DMS153 (cell line): ENCODE measurements around the gene GABRR1.
"Not testable (repeated sequence)": the region's sequence is repeated elsewhere in the genome, so short reads cannot be mapped to it uniquely, and the experiment has no call there.

Experiments used
- DNase-seq: peaks from one replicate; lab custom pipeline; 2025; lab: John Stamatoyannopoulos, UW

Gene GABRR1

DNA sequence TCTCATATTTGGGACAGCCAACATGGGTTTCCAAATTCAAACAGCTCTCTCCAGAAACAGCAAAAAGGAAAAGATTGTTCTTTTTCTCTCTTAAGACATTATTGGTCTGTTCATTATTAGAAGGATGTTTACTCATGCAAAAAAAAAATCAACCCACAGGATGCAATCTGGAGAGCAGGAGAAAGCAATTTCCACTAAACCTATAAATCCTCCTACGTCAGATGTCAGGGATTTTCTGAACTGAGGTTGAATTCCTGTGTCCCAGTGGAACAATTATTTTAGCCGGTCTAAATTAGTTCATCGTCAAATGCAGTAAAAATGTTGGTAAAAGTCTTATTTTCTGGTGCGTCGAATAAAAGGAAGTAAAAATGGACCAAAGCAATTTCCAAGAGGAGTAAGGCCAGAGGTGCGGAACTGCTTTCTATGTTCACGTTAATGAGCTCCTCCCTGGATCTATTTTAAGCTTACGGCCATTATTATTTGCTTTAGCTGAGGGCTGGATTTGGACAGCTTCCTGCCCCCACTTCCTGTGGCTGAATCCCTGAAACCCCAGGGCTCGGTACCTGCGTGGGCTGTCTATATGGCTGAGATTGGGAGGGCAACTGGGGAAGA, at the start of gene GABRR1:
Gene GABRR1, minus strand, starts transcription at position 60 of the 612 bp plus-strand sequence. Its CDS starts 36 bp downstream, at position 24.
- DNase-seq: peak; percentile 88

DNA sequence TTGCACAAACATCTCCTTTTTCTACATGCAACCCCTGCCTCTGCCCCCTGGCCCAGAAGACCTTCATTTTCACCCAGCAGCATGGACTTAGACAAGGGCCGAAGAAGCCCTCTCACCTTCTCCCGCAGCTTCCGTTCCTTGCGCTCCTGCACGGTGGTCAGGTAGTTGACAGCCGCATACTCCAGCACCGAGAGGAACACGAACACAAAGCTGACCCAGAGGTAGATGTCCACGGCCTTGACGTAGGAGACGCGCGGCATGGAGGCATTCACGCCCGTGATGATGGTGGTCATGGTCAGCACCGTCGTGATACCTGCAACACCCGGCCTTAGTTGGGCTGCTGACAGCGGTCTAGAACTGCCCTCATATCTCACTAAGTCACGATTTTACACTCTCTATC, 47.1 kb upstream of the GABRR1 start:
- DNase-seq: no peak

DNA sequence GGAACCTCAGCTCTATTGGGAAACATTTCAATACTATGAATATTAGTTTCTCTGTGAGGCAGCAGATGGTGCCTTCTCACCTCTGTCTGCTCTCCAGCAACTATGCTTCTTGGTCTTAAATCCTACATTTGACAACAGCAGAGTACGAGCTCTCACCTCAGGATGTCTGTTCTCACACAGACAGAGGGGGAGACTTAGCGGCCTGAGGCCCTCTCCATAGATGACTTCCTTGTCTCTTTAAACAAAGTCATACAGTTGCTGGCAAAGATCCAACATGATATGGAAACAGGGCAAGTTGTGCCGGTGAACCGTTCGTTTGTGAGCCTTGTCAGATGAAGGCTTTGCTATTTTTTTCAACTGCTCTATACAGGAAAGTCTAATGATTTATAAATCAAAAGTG, 43.7 kb upstream of the GABRR1 start:
- DNase-seq: peak; percentile 56

DNA sequence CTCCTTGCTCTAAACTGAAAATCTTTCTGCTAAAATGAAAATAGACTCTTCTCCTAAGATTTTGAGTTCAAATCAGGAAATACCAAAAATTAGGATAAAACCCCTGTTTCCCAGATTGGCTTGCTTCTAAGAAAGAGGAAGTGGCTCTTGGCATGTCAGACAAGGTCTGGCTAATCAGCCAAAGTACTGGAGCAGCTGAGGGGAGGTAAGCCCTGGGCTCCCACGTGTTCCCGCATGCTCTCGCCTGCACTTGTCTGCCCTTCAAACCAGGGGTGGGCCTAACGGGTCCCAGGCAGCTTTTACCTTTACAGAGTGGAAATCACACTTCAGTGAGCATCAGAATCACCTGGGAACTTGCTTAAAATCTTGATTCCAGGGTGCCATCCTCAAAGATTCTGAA, 43.2 kb upstream of the GABRR1 start:
- no peak for DNase-seq

- no peak for DNase-seq
Observed at GRCh38 chr6:89258912-89259311, 41.8 kb upstream of the GABRR1 start.

GRCh38 chr6:89257781-89258180, 40.6 kb upstream of the GABRR1 start:
- no peak for DNase-seq

GRCh38 chr6:89257346-89257745, 40.2 kb upstream of the GABRR1 start:
- DNase-seq: no peak

DNA sequence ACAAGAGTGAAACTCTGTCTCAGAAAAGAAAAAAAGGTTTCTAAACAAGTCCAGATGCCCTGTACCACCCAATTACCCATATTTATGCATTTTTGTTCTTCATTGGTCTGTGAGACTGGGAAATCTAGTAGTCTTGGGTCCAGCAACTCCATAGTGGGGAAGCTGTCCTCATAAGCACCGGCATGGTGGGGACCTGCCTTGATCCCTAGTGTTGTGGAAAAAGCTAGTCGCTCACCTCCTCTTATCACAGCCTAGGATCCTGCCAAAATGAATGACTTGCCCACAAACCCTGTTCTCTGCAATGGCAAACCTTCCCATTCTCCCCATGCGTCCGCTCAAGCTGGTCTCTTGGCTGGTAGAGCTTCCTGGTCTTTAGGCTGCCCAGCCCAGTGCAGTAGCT, 38.3 kb upstream of the GABRR1 start:
- DNase-seq: no peak

DNA sequence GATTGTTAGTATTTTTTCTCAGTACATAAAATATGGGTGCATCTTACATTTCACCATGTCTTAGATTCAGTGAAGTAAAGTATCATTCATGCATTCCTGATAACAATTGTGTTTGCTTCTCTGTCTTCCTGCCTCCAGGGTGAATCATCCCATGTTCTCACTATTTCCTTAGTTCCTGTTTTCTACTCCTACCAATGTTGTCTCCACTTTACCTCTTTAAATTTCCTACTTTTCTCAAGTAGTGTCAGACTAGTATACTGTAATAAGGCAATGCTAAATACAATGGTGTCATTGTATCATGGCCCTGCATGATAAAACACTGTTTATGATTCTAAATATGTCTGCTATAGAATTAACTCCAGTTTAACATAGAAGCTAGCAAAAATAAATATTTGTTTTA, 37.4 kb upstream of the GABRR1 start:
- no peak for DNase-seq

- no peak for DNase-seq
Observed at GRCh38 chr6:89252907-89253306, 35.7 kb upstream of the GABRR1 start.

DNA sequence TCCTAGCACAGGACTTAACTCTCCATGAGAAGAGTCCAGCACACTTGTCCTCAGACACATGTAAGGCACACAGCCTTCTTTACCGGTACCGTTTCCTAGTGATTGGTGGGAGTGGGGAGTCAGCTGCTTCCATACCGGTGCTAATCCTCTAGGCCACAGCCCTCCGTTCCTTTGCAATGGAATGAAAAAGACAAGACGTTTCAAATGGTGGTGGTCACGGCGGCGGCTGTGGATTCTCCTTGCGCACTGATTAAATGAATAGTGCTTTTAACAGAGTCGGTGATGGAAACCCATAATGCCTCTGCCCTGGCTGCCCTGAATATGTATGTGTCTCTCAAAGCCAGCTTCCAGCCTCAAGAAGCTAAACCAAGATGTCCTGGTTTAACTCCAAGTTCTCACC, 34.8 kb upstream of the GABRR1 start:
- DNase-seq: no peak

- DNase-seq: no peak
Observed at GRCh38 chr6:89251170-89251569, 34.0 kb upstream of the GABRR1 start.

DNA sequence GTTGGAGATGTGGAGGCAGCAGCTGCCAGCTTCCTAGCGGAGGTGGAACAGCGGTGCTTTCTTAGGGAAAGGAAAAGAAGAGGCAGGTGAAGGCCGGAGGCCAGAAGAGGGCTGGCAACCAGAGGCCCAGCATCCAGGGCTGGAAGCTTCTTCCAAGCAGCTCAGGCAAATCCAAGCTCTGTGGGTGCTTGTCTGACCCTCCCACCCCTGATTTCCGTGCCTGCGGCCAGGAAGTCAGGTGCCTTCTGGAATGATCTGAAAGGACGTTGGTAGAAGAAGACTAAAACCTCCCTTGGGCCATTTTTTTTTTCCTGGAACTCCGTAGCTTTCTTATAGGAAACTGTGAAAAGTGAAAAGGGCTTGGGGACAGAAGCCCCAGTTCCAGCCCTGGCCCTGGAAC, 33.1 kb upstream of the GABRR1 start:
- no peak for DNase-seq

DNA sequence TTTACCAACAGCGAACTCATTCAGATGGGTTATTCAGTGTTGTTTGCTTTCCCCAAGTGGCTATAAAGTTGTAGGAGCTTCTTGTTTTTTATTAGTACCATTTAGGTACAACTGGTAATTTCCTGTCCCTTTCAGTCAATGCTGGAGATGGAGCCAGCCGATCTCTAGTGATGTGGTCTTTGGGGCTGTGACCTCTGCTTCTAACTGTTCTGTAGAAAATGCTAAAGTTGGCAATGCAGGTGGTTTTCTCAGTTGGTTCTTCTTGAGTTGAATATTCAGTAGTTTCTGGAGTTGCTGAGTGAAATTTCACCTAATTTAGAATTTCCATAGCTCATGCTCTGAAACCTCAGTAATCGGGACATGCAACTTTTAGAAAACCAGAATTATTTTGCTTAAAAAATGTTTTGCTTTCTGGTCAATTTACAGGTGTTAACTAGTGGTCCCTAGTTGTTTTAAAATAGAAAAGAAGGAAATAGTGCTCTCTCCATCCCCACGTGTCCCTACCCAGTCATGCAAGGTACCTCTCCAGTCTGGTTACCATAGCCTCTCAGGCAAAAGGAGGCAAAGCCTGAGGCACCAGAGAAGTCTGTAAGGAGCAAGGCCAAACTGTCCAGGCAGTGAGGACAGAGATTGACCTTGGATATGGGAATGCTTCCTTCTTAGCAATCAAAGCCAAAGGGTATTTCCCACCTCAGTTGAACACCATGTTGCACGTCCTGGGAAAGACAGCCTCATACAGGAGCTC, 27.3 kb upstream of the GABRR1 start:
- DNase-seq: no peak

- DNase-seq: no peak
Observed at GRCh38 chr6:89243331-89243629, 26.1 kb upstream of the GABRR1 start.

DNA sequence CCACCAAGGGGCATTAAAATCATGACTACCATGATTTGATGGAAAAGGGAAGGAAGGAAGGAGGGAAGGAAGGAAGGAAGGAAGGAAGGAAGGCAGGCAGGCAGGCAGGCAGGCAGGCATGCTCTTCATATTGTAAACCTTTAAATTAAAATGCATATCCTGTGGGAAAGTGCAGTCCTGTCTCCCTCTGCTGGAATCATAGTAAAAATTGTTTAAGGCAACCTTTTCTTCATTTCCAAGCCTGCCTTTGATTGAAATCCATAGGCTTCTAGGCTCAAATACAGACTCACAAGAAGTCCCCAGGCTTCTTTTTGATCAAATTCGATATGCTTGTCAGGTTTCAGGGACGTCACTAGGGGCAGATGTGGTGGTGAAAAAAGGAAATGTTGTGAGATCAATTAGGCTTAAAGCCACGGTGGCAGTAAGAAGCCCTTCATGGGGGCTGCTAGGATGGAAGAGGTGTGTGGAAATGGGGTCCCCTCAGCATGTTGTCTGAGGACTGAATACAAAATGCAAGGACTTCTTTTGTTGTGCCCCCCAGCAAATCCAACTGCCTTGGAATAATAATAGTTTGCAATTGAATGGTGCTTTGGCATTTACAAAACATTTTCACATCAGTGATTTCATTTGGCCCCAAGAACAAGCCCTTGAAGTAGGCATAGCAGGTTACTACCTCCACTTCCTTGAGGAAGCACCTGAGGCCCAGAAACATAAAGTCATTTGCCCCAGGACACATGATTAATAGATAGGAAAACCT, 25.6 kb upstream of the GABRR1 start:
- DNase-seq: peak; percentile 73

GRCh38 chr6:89239338-89239737, 22.2 kb upstream of the GABRR1 start:
- DNase-seq: no peak

DNA sequence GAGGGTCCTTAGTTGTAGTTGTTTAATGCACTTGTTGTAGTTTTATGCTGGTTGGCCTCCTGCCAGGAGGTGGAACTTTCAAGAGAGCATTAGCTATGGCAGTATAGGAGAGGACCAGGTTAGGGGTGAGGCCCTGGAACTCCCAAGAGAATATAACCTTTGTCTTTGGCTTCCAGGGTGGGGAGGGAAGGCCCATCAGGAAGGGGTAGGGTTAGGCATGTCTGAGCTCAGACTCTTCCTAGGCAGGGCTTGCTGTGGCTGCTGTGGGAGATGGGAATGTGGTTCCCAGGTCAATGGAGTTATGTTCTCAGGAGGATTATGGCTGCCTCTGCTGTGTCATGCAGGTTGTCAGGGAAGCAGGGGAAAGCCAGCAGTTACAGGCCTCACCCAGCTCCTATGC, 20.0 kb upstream of the GABRR1 start:
- DNase-seq: no peak

DNA sequence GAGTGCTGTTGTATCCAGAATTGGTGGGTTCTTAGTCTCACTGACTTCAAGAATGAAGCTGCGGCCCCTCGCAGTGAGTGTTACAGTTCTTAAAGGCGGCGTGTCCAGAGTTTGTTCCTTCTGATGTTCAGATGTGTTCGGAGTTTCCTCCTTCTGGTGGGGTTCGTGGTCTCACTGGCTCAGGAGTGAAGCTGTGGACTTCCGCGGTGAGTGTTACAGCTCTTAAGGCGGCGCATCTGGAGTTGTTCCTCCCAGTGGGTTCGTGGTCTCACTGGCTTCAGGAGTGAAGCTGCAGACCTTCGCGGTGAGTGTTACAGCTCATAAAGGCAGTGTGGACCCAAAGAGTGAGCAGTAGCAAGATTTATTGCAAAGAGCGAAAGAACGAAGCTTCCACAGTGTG, 16.4 kb upstream of the GABRR1 start:
- not testable (repeated sequence) for DNase-seq

- DNase-seq: no peak
Observed at GRCh38 chr6:89222712-89223039, 5.5 kb upstream of the GABRR1 start.

DNA sequence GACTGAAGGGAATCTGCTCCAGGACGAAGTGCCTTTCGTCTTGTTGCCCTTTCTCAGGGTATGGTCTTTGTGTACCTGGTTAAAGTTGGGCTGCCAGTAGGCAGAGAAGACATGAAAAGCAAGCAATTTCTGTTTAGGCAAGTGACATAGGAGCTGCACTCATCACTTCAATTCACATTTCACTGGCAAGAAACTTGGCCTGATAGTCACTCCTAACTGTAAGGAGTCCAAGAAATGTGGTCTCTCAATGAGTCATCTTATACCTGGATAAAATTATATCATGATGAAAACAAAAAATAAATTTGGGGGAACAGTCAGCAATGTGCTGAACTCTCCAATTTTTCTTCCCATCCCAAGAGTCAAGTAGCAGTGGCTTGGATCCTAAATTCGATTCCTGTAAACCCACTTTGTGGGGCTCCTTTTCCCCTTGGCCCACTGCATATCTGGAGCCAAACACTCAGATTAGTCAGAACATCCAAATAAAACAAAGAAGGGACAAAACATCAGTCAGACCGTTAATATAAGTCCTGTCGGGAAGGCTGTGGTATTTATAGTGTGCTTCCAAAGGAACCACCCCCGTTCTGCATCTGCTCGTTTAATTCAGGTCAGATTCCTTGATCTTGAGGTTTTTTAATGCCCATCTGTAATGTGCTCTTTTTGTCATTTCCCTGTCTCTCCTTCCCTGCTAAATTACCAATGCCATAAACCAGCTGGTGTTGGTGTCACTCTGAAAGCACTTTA, 5.0 kb upstream of the GABRR1 start:
- DNase-seq: no peak

- DNase-seq: no peak
Observed at GRCh38 chr6:89221129-89221528, 4.0 kb upstream of the GABRR1 start.

GRCh38 chr6:89216411-89216810, 747 bp downstream of the GABRR1 start:
- DNase-seq: peak; percentile 68
